ENCODE results near the gene CEBPE. TPM values are rescaled to one million over a fixed set of nuclear protein-coding genes. Genes with fewer than 3 reads are reported as not detected.

Gene CEBPE
- total RNA-seq, 2 experiments from 2014 or later, result 0.67 to 0.98 TPM

GRCh38 chr14:23125933-23126524, 7.0 kb upstream of the CEBPE start:
- Mint-ChIP-seq H3K9me3 (no peaks in the 10 kb centered on the region), H3K4me3 (no peak overlapping the region), H3K4me1 (peaks cover 21% of the 10 kb centered on the region), H3K36me3 (ENCODE audit: low read depth) (no peaks in the 10 kb centered on the region), H3K27me3 (peaks cover 10% of the 10 kb centered on the region), H3K27ac (no peak overlapping the region)
- POLR2A ChIA-PET, result no interaction called here
- DNase-seq, result no peak
- CTCF ChIA-PET, result no interaction called here

- CTCF ChIA-PET, result interaction anchor here (0.7 to 1.1 kb wide), 2 partner anchors 26 to 63 kb away, joined by 3 read pairs; no protein-coding TSS in a partner anchor
- Mint-ChIP-seq H3K4me1 (peaks cover 31% of the 10 kb centered on the region), H3K36me3 (ENCODE audit: low read depth) (no peaks in the 10 kb centered on the region), H3K4me3 (no peak overlapping the region), H3K9me3 (no peaks in the 10 kb centered on the region), H3K27me3 (peaks cover under 1% of the 10 kb centered on the region), H3K27ac (no peak overlapping the region)
- POLR2A ChIA-PET, result no interaction called here
- DNase-seq, result no peak
Measured at GRCh38 chr14:23125011-23125410, 6.0 kb upstream of the CEBPE start.

- H3K4me1 Mint-ChIP-seq, result peaks cover 37% of the 10 kb centered on the region
- no peaks in the 10 kb centered on the region for H3K27me3 Mint-ChIP-seq
- no peak overlapping the region for H3K27ac Mint-ChIP-seq
- no peaks in the 10 kb centered on the region for H3K9me3 Mint-ChIP-seq
- no peaks in the 10 kb centered on the region for H3K36me3 Mint-ChIP-seq (ENCODE audit: low read depth)
- no peak for DNase-seq
- POLR2A ChIA-PET, result no interaction called here
- H3K4me3 Mint-ChIP-seq, result no peak overlapping the region
- CTCF ChIA-PET, result interaction anchor here (0.7 to 1.1 kb wide), 2 partner anchors 27 to 63 kb away, joined by 3 read pairs; no protein-coding TSS in a partner anchor
Measured at GRCh38 chr14:23124337-23124954, 5.4 kb upstream of the CEBPE start.

GRCh38 chr14:23123419-23123818, 4.4 kb upstream of the CEBPE start:
- H3K36me3 Mint-ChIP-seq (ENCODE audit: low read depth), result no peaks in the 10 kb centered on the region
- POLR2A ChIA-PET, result no interaction called here

GRCh38 chr14:23122086-23122485, 3.0 kb upstream of the CEBPE start:
- Mint-ChIP-seq H3K4me3 (no peak overlapping the region), H3K27me3 (no peaks in the 10 kb centered on the region), H3K4me1 (peaks cover 38% of the 10 kb centered on the region), H3K36me3 (ENCODE audit: low read depth) (no peaks in the 10 kb centered on the region), H3K27ac (no peak overlapping the region), H3K9me3 (no peaks in the 10 kb centered on the region)
- ChIA-PET POLR2A (no interaction called here), CTCF (interaction anchor here (0.7 to 3.0 kb wide), 12 partner anchors 11 to 258 kb away, joined by 3 to 37 read pairs (median 8); partner anchors contain the start of gene PABPN1)
- no peak for DNase-seq

More at GRCh38 chr14:23123419-23123818, 4.4 kb upstream of the CEBPE start:
- Mint-ChIP-seq H3K27ac (no peak overlapping the region), H3K4me3 (no peak overlapping the region), H3K9me3 (no peaks in the 10 kb centered on the region), H3K27me3 (no peaks in the 10 kb centered on the region), H3K4me1 (peaks cover 43% of the 10 kb centered on the region)
- CTCF ChIA-PET, result interaction anchor here (0.7 to 1.1 kb wide), 3 partner anchors 12 to 64 kb away, joined by 3 read pairs; no protein-coding TSS in a partner anchor
- DNase-seq, result no peak

- no peaks in the 10 kb centered on the region for H3K36me3 Mint-ChIP-seq (ENCODE audit: low read depth)
- H3K4me1 Mint-ChIP-seq, result peaks cover 38% of the 10 kb centered on the region
- H3K4me3 Mint-ChIP-seq, result no peak overlapping the region
- H3K9me3 Mint-ChIP-seq, result no peaks in the 10 kb centered on the region
- ChIA-PET CTCF (interaction anchor here (0.7 to 3.0 kb wide), 24 partner anchors 11 to 258 kb away, joined by 3 to 37 read pairs (median 4); partner anchors contain the start of genes PABPN1 and SLC7A8), POLR2A (interaction anchor here (0.6 kb wide), 1 partner anchor 64 kb away, joined by 3 read pairs; no protein-coding TSS in a partner anchor)
- H3K27ac Mint-ChIP-seq, result peak overlapping the region; percentile 67
- no peak for DNase-seq
- H3K27me3 Mint-ChIP-seq, result no peaks in the 10 kb centered on the region
Measured at GRCh38 chr14:23121361-23121771, 2.3 kb upstream of the CEBPE start.

GRCh38 chr14:23120541-23121251, 1.6 kb upstream of the CEBPE start:
- POLR2A ChIA-PET, result interaction anchor here (2.0 kb wide), 1 partner anchor 26 kb away, joined by 12 read pairs; the partner anchor contains the start of genes ACIN1 and C14orf119
- peak overlapping the region; percentile 57 for H3K4me3 Mint-ChIP-seq
- no peaks in the 10 kb centered on the region for H3K36me3 Mint-ChIP-seq (ENCODE audit: low read depth)
- CTCF ChIA-PET, result interaction anchor here (0.6 to 3.0 kb wide), 38 partner anchors 9 to 259 kb away, joined by 3 to 37 read pairs (median 4); partner anchors contain the start of genes ACIN1, C14orf119, CIROP and PABPN1
- H3K9me3 Mint-ChIP-seq, result no peaks in the 10 kb centered on the region
- H3K4me1 Mint-ChIP-seq, result peaks cover 38% of the 10 kb centered on the region
- peak overlapping the region; percentile 91 for H3K27ac Mint-ChIP-seq
- no peaks in the 10 kb centered on the region for H3K27me3 Mint-ChIP-seq
- peak; percentile 86 for DNase-seq

- ChIA-PET CTCF (interaction anchor here (0.6 to 3.0 kb wide), 15 partner anchors 9 to 146 kb away, joined by 3 to 37 read pairs (median 5); partner anchors contain the start of gene SLC7A8), POLR2A (interaction anchor here (0.5 to 2.0 kb wide), 2 partner anchors 25 to 1552 kb away, joined by 3 to 12 read pairs; partner anchors contain the start of genes ACIN1 and C14orf119)
- peak; percentile 65 for DNase-seq
- H3K36me3 Mint-ChIP-seq (ENCODE audit: low read depth), result no peaks in the 10 kb centered on the region
- no peaks in the 10 kb centered on the region for H3K27me3 Mint-ChIP-seq
- H3K4me1 Mint-ChIP-seq, result peaks cover 43% of the 10 kb centered on the region
- H3K9me3 Mint-ChIP-seq, result no peaks in the 10 kb centered on the region
- H3K27ac Mint-ChIP-seq, result peak overlapping the region; percentile 91
- peak overlapping the region; percentile 57 for H3K4me3 Mint-ChIP-seq
Measured at GRCh38 chr14:23119363-23120327, 590 bp upstream of the CEBPE start.

- ChIA-PET CTCF (interaction anchor here (1.1 kb wide), 1 partner anchor 60 kb away, joined by 3 read pairs; the partner anchor contains the start of gene CDH24), POLR2A (no interaction called here)
- DNase-seq, result no peak
- peak overlapping the region; percentile 39 for H3K27ac Mint-ChIP-seq
- H3K27me3 Mint-ChIP-seq, result no peaks in the 10 kb centered on the region
- no peaks in the 10 kb centered on the region for H3K9me3 Mint-ChIP-seq
- H3K36me3 Mint-ChIP-seq (ENCODE audit: low read depth), result no peaks in the 10 kb centered on the region
- peaks cover 49% of the 10 kb centered on the region for H3K4me1 Mint-ChIP-seq
- no peak overlapping the region for H3K4me3 Mint-ChIP-seq
Measured at GRCh38 chr14:23117371-23118020, 1.6 kb downstream of the CEBPE start.

- Mint-ChIP-seq H3K27ac (no peak overlapping the region), H3K27me3 (no peaks in the 10 kb centered on the region), H3K9me3 (no peaks in the 10 kb centered on the region), H3K4me1 (peaks cover 36% of the 10 kb centered on the region), H3K36me3 (ENCODE audit: low read depth) (no peaks in the 10 kb centered on the region), H3K4me3 (no peak overlapping the region)
- POLR2A ChIA-PET, result no interaction called here
- DNase-seq, result no peak
- CTCF ChIA-PET, result no interaction called here
Measured at GRCh38 chr14:23115918-23116317, 3.1 kb downstream of the CEBPE start.

GRCh38 chr14:23115039-23115731, 3.9 kb downstream of the CEBPE start:
- ChIA-PET CTCF (no interaction called here), POLR2A (no interaction called here)
- no peaks in the 10 kb centered on the region for H3K36me3 Mint-ChIP-seq (ENCODE audit: low read depth)
- H3K4me1 Mint-ChIP-seq, result peaks cover 29% of the 10 kb centered on the region
- no peaks in the 10 kb centered on the region for H3K9me3 Mint-ChIP-seq
- no peaks in the 10 kb centered on the region for H3K27me3 Mint-ChIP-seq
- no peak overlapping the region for H3K27ac Mint-ChIP-seq
- no peak overlapping the region for H3K4me3 Mint-ChIP-seq
- no peak for DNase-seq
